Measurements from ENCODE around the gene UBE2S.
"Not testable (repeated sequence)": the region's sequence is repeated elsewhere in the genome, so short reads cannot be mapped to it uniquely, and the experiment has no call there.

The UBE2S gene
- 17.7 to 112 reads per million in 2 donors for total RNA-seq

- not testable (repeated sequence) for DNase-seq
Measured at GRCh38 chr19:55407550-55407799, at the start of gene UBE2S. UBE2S (minus strand) TSS chr19:55407788; CDS start chr19:55407589, 199 bp downstream.

- DNase-seq, result no peak
Measured at GRCh38 chr19:55456347-55456746, 48.8 kb upstream of the UBE2S start.

- no peak for DNase-seq
Measured at GRCh38 chr19:55455576-55456235, 48.1 kb upstream of the UBE2S start.

- peak; percentile 28 for DNase-seq
Measured at GRCh38 chr19:55454787-55455243, 47.2 kb upstream of the UBE2S start.

GRCh38 chr19:55453511-55454260 is 46.1 kb upstream of the UBE2S start:
- no peak for DNase-seq

- DNase-seq, result no peak
Measured at GRCh38 chr19:55452749-55453346, 45.3 kb upstream of the UBE2S start.

- peak; percentile 28 for DNase-seq
Measured at GRCh38 chr19:55451965-55452748, 44.6 kb upstream of the UBE2S start.

- no peak for DNase-seq
Measured at GRCh38 chr19:55451163-55451964, 43.8 kb upstream of the UBE2S start.

- no peak for DNase-seq
Measured at GRCh38 chr19:55449469-55449868, 41.9 kb upstream of the UBE2S start.

GRCh38 chr19:55448175-55448490 is 40.5 kb upstream of the UBE2S start:
- not testable (repeated sequence) for DNase-seq

GRCh38 chr19:55447421-55448174 is 40.0 kb upstream of the UBE2S start:
- DNase-seq, result no peak

- DNase-seq, result no peak
Measured at GRCh38 chr19:55446060-55446459, 38.5 kb upstream of the UBE2S start.

GRCh38 chr19:55444646-55445045 is 37.1 kb upstream of the UBE2S start:
- no peak for DNase-seq

GRCh38 chr19:55443824-55444480 is 36.4 kb upstream of the UBE2S start:
- no peak for DNase-seq

GRCh38 chr19:55443045-55443823 is 35.6 kb upstream of the UBE2S start, which contains the start of gene SHISA7:
SHISA7 (minus strand) TSS chr19:55443300; CDS start chr19:55442863, 437 bp downstream.
- no peak for DNase-seq

- DNase-seq, result no peak
Measured at GRCh38 chr19:55442372-55442961, 34.9 kb upstream of the UBE2S start.

GRCh38 chr19:55441692-55442321 is 34.2 kb upstream of the UBE2S start:
- no peak for DNase-seq

- no peak for DNase-seq
Measured at GRCh38 chr19:55441319-55441691, 33.7 kb upstream of the UBE2S start.

- DNase-seq, result no peak
Measured at GRCh38 chr19:55440411-55441105, 33.0 kb upstream of the UBE2S start.

Data from T-helper 9 cell (primary cell).